ENCODE data around the gene IRX2. TPM values are rescaled to one million over a fixed set of nuclear protein-coding genes. Genes with fewer than 3 reads are reported as not detected.

IRX2 gene
- total and polyA plus RNA-seq, 2 of the 8 experiments (the other 6 are each of a cell fraction or from before 2014, with no cell fraction given) = 23.4 to 40.4 TPM

- no peak for TF ChIP-seq TAF1 (IDR thresholded peaks at IDR 0.05; ENCODE audit: low read depth, low read length)
Observed at GRCh38 chr5:2738156-2738699, 13.2 kb downstream of the IRX2 start (continued).
